Hepatic stellate cell (primary cell): ENCODE results near the gene ITSN1.
A peak's percentile ranks its signal among the peaks of the same experiment; 100 is the strongest.

Experiments
- DNase-seq: peaks from one replicate; pipeline ENCODE4 v3.0.0; 2011; ENCODE audit warnings: low spot score

Gene ITSN1

DNA sequence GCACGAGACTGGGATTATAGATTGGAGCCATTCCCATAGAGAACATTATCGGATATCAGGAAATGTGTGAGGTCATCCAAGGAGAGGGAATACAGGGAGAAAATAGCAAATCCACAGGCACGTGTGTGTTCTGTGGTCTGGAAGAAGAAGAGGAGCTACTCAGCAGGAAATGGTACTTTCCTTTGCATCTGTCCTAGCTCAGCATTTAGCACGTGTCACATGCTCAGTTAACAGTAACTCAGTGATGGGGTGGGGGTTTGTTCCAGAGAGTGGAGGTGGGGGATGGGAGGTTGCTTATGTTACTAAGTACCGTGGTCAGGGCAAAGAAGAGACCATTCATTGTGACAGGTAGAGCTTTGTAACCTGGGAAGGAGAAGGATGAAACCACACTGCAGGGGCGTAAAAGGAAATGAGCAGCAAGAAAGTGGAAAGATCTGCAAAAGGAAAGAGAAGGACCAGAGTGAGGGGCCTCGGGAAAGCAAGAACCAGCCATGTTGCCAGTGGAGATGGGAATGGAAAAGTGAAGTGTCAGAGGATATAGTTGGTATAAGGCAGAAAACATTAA lies 172.9 kb downstream of the ITSN1 start:
- no peak for DNase-seq

DNA sequence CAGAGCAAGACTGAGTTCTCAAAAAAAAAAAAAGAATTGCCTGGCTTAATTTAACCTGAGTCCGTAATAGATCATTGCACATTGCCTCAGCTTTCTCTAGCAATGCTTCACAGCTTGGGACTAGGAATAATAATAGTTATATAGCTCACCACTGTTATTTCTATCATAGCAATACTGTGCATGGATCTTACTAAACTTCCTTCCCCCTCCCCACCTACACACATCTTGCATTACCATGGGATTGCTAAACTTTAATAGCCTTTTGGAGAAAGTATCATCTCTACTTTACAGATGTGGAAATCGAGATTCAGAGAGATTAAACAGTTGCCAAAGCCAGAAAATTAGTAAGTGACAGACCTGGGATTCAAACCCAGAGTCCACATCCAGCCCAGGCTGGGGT lies 173.9 kb downstream of the ITSN1 start:
- DNase-seq = no peak

DNA sequence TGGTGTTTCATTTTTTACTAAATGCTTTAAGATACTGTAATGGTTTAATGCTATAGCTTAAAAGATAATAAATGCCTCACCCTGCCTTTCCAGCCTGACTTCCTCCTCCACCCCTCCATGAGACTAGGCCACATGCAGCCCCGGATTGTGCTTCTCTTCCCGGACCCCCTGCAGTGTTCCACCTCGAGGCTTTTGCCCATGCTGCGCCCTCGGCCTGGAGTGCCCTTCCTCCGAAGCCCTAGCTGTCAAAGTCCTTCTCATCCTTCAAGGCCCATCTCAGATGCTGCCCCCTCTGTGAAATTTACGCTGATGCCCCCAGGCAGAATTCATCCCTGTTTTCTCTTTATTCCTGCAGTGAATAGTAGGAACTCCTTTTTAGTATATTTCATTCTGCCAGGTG lies 174.8 kb downstream of the ITSN1 start:
- no peak for DNase-seq

DNA sequence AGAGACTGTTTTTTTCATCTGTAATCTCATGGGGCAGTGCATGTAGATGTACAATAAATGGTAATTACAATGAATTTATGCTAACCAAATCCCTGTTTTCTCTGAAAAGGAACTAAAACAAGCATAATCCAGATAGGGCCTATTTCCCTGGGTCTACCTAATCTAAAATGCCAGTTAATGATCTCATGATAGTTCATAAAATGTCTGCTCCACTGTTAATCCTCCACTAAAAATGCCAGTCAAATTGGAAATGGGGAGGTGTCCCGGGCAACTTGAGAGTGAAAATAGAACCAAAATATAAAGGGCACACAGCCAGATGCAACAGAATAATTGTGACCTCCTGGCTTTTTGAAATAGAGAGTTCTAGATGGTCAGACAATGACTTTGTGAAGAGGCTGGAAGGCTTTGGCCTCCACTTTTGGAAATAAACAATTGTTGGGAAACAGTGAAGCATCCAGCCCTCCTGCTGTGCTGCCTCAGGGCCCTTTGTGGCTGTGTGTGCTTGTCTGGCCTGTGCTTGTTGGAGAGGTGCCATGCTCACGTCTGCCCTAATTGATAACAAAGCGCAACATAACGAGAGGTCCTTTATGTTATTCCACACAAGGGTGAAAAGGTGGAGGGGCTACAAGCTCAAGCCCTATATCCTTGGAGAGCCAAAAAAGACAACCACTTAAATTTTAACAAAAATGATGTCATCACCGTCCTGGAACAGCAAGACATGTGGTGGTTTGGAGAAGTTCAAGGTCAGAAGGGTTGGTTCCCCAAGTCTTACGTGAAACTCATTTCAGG lies 175.6 kb downstream of the ITSN1 start:
- DNase-seq = no peak

DNA sequence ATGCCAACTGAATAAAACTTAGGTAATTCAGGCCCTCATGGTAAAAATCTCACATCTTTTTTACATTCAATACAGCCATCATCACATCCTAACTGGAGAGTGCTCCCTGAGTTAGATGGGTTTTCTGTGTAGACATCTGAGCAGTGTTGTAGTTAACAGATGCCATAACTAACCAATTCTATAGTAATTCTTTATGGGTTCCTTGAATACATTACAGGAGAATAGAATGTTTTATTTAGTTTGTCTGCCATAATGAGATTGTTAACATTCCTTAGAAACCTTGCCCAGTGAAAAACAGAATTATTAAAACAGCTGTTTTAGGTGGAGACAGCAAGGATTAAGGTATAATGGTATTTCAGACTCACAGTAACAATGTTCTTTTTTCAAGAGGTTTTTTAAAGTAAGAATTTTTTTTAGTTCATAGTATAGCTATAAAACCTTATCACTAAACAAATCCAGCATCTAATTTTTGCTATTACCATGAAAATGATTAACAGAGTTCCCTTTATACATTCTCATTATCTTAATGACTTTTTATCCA lies 178.0 kb downstream of the ITSN1 start:
- DNase-seq = no peak

DNA sequence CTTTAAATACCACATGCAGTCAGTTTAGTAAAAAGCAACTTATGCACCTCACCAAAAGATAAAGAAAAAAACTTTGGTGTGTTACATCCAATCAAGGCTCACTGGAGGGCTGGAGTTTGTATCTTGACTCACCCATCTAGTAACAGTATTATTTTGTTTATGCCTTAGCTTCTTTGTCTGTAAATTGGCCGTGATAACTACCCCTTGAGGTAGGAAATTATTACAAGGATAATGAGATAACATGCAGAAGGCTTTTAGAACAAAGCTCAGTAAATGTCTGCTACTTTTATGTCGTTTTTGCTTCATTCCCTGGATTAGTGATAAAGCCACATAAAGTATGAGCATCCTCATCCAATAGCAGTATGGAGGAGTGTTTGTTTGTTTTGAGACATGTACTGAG lies 178.5 kb downstream of the ITSN1 start:
- no peak for DNase-seq

DNA sequence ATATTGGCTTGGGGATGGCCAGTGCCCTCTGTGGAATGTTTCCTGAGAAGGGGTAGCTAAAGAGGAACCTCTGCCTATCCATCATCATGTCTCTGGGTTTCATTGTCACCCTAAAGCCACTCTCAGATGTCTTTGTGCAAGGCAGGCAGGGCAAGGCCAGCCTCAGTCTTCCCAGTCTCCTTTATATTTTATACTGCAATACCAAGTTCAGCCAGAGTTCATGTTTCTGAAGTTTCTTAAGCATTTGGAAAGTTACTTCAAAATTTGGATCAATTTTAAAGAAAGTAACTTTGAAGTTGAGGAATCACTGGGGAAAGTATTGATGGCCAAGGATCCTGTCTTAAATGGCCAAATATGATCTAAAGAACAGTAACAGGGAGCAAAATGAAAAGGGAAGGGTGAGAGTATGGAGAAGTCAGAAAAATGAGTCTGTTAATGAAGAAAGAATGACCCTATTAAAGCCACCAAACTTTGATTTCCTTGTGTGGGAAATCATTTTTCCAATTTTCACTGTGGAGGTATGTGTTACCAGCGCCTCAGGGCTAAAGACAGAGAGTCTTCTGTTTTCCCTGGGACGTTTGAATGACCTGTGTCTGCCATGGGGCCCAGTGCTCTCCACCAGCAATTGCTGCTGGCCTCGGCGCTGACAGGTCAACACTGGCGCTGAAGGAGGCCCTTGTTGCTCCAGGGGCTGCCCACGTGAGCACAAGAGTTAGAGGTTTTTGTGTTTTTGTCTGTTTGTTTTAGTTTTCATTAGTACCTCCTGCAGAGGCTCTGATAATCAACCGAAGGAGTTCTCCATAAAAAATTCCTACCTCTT lies 179.4 kb downstream of the ITSN1 start:
- no peak for DNase-seq

DNA sequence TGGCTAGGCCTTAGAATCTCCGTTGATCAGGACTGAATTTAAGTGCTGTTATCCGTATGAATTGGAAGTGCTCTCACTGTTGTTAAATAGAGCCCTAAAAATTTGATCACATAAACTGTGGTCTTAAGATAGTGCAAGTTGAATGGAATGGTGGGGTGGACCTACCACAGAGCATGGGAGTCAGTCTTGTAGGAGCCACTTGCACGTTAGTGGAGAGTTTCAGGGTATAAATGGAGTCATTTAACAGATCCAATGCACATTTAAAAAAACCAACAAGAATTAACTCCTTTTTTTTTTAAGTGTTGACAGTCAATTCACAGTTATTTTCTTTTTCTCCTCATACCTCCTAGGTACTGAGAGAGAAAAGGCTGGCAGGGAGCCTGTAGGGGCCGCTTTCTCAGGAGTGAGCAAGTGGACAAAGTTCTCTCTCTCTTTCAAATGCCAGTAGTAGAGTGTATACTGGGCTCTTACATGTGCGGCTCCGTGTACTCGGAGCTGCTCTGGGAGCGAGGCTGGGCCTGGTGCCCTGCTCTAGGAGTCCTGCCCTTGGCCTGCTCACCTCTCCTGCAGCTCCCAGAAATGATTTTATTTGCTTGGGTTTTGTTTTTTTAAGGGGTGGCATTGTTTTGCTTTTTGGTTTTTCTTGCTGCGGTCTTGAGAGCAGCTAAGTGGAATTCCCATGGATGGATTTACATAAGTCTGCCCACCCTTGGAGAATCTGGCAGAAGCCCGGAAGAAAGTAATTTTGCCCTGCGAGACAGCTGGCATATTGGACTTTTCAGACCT lies 182.0 kb downstream of the ITSN1 start:
- no peak for DNase-seq

DNA sequence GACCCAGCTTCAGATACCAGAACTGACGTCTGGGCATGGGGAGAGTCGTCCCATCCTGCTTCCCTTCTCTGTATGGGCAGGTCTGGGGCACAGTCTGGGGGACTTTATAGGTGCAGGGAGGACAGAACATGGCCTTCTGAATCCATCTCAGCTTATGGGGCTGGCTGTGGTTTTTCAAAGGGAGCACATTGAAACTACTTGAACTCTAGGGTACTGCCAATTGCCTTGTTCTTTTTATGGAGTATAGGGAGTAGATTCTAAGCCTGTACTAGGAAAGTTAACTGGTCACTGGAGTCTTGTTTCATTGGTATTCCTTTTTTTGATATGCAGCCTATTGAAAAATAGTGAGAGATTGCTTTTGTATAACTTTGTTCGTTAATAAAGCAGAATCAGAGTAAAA lies 183.1 kb downstream of the ITSN1 start:
- no peak for DNase-seq

DNA sequence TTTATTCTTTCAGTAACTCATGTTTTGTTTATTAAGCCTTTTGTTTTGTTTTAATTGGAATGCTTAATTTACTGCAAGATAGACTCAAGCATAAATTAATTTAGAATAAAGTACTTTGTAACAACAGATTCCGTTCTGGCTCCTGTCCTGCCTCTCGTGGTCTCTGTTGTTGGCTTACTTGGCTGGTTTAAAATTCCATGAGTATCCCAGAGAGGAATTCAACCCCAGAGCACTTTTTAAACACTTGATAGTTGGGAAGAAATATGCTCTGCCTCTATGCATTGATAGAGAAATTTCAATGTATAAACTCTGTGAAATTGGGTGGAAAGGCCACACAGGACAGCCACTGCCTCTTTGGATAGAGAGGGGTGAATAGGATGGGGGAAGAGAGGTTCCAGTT lies 183.6 kb downstream of the ITSN1 start:
- DNase-seq = peak; percentile 46

DNA sequence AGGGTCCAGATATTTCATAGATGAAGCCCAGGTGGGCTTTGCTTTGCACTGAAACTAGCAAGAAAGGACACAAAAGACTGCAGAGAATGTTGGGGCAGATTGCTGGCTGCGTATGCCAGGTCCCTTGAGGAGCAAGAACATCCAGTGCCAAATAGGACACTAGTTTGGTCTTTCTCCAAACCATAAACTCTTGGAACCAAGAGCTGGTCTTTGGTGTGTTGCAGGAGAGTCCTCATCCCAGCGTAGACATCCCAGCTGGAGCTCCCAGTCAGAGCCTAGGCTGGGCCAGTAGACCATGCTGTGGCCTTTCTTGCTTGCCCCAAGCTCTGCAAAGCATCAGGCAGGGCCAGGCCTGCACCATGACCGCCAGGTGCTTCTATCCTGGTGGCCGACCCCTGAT lies 185.8 kb downstream of the ITSN1 start:
- DNase-seq = no peak

DNA sequence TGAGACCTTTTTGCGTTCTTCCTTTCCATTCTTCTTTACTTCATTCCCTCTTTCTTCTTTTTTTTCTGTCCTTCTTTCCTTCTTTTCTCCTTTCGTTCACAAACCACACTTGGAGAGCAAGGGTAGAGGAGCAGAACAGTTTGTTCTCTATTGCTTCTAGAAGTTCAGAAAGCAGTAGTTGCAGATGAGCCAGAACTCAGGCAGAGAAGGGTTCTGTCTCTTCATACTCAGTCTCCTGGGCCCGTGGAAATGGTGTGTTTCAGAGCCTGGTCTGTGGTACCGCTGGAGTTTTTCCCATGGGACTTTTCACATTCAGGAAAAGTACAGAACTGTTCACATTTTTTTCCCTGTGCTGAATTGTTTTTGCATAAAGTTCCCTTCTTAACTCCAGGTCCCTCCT lies 186.3 kb downstream of the ITSN1 start:
- DNase-seq = no peak

DNA sequence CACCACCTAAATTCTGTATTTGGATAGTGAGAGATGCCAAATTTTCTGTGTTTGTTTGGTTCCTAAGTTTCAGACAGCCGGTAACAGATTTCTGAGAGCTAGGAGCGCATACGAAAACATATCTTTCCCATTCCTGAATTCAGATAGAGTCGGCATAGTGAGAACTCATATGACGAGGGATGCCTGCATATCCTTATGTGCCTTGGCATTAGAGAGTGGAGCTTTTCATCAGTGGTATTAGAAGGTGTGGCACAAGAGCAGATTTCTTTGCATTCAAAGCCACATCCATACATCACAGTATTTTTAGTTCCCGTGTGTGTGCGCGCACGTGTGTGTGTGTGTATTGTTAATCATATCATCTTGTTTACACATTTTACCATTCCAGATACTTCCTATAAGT lies 187.5 kb downstream of the ITSN1 start:
- no peak for DNase-seq

DNA sequence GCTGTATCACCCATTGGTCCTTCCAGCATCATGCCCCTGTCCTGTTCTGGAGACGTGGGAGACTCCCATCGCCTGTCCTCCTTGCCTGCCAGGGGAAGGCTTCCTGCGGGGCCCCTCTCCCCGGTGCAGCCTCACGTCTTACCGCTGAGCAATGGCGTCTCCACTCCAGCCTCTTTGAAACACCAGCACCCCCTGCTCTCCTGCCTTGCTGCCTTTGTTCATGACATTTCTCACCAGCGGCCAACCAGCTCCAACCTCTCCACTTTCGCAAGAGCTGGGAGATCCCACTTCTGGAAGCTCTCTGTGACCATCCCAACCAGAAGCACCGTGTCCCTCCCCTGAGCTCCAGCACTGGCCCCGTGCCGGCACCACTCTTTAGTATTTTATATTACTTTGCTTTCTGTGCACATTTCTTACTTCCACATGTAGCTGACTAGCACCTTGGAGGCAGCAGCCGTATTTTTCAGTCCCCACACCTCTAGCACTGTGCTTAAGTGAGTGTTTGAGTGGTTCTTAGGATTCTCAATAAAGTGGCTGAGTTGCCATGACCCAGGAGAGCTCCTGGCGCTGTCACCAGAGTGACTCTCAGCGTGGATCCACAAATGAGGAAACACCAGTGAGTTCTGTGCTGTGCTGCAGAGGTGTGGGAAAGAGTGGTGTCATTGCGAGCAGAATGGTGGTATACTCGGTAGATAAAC lies 189.8 kb downstream of the ITSN1 start:
- DNase-seq = no peak

DNA sequence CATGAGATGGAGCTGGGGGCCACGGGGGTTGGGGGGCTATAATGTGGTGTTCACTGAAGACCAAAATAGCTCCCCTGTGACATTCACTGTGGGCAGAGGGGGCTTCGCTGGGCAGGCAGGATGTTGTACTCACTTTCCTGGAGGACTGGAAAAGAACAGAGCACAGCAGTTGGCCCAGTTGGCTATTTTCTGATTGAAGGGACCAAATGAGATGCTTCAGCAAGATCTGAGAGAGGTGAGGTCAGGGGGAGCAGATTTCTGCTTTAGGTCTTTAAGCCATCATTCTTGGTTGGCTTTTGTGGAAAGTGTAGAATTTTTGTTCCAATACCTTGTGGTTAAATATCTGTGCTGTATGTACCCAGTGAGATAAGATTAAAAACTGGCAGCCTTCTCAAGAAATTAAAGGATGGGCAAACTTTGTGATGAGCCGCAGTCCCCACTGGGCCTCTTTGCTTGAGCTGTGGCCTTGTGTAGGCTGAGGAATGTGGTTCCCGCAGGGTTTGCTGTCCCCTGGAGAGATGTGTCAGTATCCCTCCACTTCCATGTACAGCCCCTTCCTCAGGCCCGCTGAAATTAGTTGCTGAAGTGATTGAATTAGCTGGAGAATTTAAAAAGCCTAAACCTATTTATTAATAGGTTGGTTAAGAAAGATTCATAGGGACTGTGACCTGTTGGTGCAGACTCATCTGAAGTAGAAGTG lies 192.7 kb downstream of the ITSN1 start:
- DNase-seq = no peak

DNA sequence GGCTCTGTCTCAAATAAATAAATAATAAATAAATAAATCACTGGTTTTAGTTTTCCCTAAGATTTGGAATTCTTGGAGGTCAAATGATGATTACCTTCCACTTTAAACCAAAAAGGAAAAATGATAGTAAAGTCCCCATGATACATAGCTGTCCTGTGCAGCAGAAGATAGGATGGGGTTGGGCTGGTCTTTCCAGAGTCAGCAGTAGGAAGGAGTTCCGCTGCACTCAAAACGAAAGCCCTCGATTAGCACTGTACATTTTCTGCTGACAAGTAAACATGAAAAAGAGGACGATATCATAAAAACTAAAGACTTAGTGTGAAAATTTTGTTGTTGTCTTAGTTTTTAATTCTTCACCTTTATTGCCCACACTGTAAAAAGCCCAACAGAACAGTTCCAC lies 193.6 kb downstream of the ITSN1 start:
- DNase-seq = no peak

DNA sequence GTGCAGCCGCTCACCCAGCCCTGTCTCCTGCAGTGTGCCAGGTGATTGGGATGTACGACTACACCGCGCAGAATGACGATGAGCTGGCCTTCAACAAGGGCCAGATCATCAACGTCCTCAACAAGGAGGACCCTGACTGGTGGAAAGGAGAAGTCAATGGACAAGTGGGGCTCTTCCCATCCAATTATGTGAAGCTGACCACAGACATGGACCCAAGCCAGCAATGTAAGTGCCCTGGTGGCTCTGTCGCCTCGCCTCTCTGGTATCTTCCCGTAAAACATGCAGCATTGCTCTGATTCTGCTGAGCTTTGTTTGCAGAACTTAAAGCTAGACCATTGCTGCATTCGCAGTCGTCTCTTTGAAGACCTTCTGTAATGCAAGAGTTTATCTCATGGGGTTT lies 194.1 kb downstream of the ITSN1 start:
- DNase-seq = no peak

DNA sequence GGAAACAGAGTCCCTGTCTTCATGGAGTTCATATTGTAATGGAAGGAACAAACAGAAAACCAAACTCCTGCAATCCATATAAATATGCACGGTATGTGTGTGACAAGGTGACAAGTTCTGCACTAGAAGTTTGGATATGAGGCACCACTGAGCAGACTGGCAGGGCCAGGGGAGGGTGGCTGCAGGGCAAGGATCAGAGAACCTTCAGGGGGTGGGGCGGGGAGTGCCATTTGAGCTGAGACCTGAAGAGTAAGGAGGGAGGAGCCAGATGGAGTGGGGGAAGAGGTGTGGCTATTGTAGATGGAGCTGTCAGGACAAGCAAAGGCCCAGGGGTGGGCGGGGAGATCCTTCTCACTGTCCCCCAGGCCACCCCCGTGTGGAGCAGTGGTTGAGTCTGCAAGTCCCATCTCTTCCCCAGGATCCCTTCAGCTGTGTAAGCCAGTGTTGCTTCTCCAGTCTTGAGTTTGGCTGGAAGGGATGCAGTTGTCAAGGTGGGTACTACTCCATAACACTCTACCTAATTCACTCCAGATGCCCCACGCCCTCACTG lies 196.9 kb downstream of the ITSN1 start:
- DNase-seq = no peak

DNA sequence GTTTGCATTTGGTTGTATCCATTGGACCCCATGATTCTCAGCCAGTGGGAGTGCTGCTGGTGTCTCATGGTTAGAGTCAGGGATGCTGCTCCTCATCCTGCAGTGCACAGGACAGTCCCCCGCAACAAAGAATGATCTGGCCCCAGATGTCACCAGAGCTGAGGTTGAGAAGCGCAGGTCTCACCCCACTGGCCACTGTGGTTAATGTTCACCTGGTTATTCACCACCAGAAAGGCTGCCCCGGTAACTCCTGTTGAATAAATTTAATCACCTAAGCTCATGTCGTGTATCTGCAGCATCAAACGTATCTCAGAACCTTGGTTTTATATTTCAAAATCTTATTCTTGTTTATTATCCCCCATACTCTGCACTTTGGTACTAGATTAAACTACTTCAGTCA lies 197.5 kb downstream of the ITSN1 start:
- DNase-seq = no peak

DNA sequence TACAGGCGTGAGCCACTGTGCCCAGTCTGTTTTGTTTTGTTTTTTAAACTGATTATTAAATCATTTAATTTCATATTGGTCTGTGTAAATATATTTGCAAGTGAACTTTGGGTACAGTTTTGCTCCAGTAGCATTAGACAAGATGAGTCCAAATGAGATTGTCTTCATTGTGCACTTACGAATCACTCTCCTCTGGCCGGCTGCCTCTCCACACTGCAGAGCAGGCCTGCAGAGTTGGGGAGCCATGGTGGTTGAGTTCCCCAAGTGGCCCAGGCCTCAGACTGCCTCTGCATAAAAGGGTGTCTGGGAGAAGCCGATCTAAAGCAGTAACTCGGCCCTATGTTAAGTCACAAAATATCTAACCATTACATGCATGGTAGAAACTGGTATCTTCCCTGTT lies 198.5 kb downstream of the ITSN1 start:
- DNase-seq = no peak

DNA sequence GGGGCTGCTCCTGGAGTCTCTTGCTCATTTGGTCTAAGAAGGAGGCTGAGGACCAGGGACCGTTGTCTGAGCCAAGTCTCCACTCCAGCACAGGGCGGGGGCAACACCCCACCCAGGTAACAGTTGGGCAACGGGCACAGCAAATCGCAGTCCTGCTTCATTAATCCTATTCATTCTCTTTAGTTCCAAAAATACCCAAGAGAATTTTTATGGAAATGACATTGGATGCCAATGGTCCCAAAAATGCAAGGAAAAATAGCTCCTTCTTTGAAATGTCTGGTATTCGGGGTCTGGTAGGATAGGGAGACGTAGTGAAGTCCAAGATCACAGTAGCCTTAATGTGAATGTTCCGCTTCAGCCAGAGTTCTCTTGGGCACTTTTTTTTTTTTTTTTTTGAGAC lies 199.3 kb downstream of the ITSN1 start:
- DNase-seq = no peak
